H1 (cell line): Measurements from ENCODE around the gene CASQ1. TPM values are rescaled to one million over a fixed set of nuclear protein-coding genes. Genes with fewer than 3 reads are reported as not detected.

Source experiments
- BACH1 ChIP-seq: IDR thresholded peaks from 2 replicates; pipeline ENCODE4 v1.6.1; 2012; ENCODE audit warnings: low read length, improper control_type of control experiment
- CHD1 ChIP-seq: IDR thresholded peaks from 2 replicates; pipeline ENCODE4 v1.6.1; 2012; ENCODE audit warnings: low read depth, low read length, improper control_type of control experiment
- E2F6 ChIP-seq: IDR thresholded peaks from 2 replicates; pipeline ENCODE4 v1.6.1; 2012; ENCODE audit warnings: inconsistent platforms
- EP300 ChIP-seq, 2 experiments: IDR thresholded peaks; 1 replicate in 1 of 2; 2 replicates in 1 of 2; pipeline ENCODE4 v1.6.1; 2011 to 2012; ENCODE audit warnings: low read depth in 2 of 2, low read length in 2 of 2, mild to moderate bottlenecking in 2 of 2, borderline replicate concordance in 1 of 2, inconsistent platforms in 1 of 2, moderate library complexity in 1 of 2
- KDM5A ChIP-seq: fragments of 200-600 bp; IDR thresholded peaks from 2 replicates; pipeline ENCODE4 v1.7.1; 2012; ENCODE audit warnings: mild to moderate bottlenecking, low read length, inconsistent platforms, mixed read lengths
- MAFK ChIP-seq: IDR thresholded peaks from 2 replicates; pipeline ENCODE4 v1.6.1; 2012; ENCODE audit warnings: low read depth, mild to moderate bottlenecking, improper control_type of control experiment, low read length
- RXRA ChIP-seq: IDR thresholded peaks from 2 replicates; pipeline ENCODE4 v1.6.1; 2011; ENCODE audit warnings: low read depth, mild to moderate bottlenecking, low read length, moderate library complexity; ENCODE audit not compliant: insufficient read depth
- SIX5 ChIP-seq: IDR thresholded peaks from 2 replicates; pipeline ENCODE4 v1.6.1; 2011; ENCODE audit warnings: mild to moderate bottlenecking, low read depth, low read length
- TBP ChIP-seq: IDR thresholded peaks from 2 replicates; pipeline ENCODE4 v1.6.1; 2011; ENCODE audit warnings: low read depth, low read length, improper control_type of control experiment
- polyA plus RNA-seq, 7 experiments: library from polyadenylated mRNA; depleted of rRNA in 3 of 7; stranded (reverse) in 5 of 7; unstranded in 2 of 7; fragments of >200 nt in 5 of 7; fragments of 200-250 nt in 2 of 7; gene quantifications; 1 replicate in 5 of 7; 2 replicates in 1 of 7; 4 replicates in 1 of 7; pipeline versions ENCODE4 v1.2.1 to v1.2.3, GENCODE V29; 2011 to 2013; ENCODE audit warnings: missing spikeins in 2 of 7, mixed read lengths in 2 of 7
- total RNA-seq: library from RNA; stranded (reverse); fragmentation: NEBNext Ultra II Directional; extraction: Animal tissue kit (Norgen Biotek cat#: 25700); gene quantifications from 2 replicates; pipeline ENCODE4 v1.2.1, GENCODE V29; 2021
- TF ChIP-seq, protein P1 (sequence below): fragments of 300-600 bp; sonication (generic); IDR thresholded peaks from 2 replicates; pipeline ENCODE4 v1.7.1; 2012; ENCODE audit warnings: low read length, moderate library complexity, mild to moderate bottlenecking, inconsistent platforms; ENCODE audit not compliant: insufficient replicate concordance

The CASQ1 gene
- total and polyA plus RNA-seq, 2 of the 8 experiments (the other 6 are each of a cell fraction or from before 2014, with no cell fraction given) = 0.80 to 1.3 TPM

DNA sequence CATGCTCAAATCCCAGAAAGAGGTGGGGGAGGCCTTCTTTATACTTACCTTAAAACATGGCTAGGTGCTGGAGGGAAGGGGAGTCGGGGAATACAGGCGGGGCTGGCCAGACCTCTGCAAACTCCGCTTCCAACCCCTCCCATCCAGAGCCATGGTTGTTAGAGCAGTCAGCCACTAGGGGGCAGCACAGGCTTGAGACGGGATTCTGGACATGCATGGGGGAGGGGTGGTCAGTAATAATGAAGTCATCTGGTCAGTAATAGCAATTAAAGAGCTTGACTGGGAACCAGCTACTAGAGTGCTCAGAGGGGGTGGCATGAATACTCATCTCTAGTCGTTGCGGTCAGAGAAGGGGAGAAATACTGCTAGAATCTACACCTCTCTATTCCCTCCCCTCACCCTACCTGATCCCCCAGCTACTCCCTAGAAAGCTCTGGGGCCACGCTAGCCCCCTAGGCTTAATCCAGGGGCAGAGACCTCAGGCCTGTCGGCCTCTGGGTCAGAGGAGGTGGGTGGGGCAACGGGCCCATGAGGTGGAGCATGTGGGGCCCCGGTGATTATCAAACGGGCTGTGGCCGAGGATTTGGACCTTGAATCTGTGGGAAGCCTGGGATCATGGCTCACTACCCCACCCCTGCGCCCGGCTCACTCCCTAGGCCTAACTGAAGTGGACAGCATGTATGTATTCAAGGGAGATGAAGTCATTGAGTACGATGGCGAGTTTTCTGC, 2.9 kb downstream of the CASQ1 start (continued):
- TF ChIP-seq, protein P1, sequence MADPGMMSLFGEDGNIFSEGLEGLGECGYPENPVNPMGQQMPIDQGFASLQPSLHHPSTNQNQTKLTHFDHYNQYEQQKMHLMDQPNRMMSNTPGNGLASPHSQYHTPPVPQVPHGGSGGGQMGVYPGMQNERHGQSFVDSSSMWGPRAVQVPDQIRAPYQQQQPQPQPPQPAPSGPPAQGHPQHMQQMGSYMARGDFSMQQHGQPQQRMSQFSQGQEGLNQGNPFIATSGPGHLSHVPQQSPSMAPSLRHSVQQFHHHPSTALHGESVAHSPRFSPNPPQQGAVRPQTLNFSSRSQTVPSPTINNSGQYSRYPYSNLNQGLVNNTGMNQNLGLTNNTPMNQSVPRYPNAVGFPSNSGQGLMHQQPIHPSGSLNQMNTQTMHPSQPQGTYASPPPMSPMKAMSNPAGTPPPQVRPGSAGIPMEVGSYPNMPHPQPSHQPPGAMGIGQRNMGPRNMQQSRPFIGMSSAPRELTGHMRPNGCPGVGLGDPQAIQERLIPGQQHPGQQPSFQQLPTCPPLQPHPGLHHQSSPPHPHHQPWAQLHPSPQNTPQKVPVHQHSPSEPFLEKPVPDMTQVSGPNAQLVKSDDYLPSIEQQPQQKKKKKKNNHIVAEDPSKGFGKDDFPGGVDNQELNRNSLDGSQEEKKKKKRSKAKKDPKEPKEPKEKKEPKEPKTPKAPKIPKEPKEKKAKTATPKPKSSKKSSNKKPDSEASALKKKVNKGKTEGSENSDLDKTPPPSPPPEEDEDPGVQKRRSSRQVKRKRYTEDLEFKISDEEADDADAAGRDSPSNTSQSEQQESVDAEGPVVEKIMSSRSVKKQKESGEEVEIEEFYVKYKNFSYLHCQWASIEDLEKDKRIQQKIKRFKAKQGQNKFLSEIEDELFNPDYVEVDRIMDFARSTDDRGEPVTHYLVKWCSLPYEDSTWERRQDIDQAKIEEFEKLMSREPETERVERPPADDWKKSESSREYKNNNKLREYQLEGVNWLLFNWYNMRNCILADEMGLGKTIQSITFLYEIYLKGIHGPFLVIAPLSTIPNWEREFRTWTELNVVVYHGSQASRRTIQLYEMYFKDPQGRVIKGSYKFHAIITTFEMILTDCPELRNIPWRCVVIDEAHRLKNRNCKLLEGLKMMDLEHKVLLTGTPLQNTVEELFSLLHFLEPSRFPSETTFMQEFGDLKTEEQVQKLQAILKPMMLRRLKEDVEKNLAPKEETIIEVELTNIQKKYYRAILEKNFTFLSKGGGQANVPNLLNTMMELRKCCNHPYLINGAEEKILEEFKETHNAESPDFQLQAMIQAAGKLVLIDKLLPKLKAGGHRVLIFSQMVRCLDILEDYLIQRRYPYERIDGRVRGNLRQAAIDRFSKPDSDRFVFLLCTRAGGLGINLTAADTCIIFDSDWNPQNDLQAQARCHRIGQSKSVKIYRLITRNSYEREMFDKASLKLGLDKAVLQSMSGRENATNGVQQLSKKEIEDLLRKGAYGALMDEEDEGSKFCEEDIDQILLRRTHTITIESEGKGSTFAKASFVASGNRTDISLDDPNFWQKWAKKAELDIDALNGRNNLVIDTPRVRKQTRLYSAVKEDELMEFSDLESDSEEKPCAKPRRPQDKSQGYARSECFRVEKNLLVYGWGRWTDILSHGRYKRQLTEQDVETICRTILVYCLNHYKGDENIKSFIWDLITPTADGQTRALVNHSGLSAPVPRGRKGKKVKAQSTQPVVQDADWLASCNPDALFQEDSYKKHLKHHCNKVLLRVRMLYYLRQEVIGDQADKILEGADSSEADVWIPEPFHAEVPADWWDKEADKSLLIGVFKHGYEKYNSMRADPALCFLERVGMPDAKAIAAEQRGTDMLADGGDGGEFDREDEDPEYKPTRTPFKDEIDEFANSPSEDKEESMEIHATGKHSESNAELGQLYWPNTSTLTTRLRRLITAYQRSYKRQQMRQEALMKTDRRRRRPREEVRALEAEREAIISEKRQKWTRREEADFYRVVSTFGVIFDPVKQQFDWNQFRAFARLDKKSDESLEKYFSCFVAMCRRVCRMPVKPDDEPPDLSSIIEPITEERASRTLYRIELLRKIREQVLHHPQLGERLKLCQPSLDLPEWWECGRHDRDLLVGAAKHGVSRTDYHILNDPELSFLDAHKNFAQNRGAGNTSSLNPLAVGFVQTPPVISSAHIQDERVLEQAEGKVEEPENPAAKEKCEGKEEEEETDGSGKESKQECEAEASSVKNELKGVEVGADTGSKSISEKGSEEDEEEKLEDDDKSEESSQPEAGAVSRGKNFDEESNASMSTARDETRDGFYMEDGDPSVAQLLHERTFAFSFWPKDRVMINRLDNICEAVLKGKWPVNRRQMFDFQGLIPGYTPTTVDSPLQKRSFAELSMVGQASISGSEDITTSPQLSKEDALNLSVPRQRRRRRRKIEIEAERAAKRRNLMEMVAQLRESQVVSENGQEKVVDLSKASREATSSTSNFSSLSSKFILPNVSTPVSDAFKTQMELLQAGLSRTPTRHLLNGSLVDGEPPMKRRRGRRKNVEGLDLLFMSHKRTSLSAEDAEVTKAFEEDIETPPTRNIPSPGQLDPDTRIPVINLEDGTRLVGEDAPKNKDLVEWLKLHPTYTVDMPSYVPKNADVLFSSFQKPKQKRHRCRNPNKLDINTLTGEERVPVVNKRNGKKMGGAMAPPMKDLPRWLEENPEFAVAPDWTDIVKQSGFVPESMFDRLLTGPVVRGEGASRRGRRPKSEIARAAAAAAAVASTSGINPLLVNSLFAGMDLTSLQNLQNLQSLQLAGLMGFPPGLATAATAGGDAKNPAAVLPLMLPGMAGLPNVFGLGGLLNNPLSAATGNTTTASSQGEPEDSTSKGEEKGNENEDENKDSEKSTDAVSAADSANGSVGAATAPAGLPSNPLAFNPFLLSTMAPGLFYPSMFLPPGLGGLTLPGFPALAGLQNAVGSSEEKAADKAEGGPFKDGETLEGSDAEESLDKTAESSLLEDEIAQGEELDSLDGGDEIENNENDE = no peak
- no peak for TF ChIP-seq BACH1
- TF ChIP-seq EP300 (IDR thresholded peaks at IDR 0.05; ENCODE audit: borderline replicate concordance in 1 of 2, low read depth in 2 of 2, low read length in 2 of 2) = no peak
- no peak for TF ChIP-seq SIX5
- no peak for TF ChIP-seq E2F6
- TF ChIP-seq MAFK = no peak
- no peak for TF ChIP-seq TBP
- no peak for TF ChIP-seq KDM5A
- no peak for TF ChIP-seq RXRA
- TF ChIP-seq CHD1 = no peak
